ENCODE measurements around the gene BCL3.
A peak's percentile ranks its signal among the peaks of the same experiment; 100 is the strongest.

The BCL3 gene

GRCh38 chr19:44741841-44742329 lies 6.6 kb upstream of the BCL3 start:
- no peak for TF ChIP-seq CTCF (IDR thresholded peaks at IDR 0.05; ENCODE audit: low read depth, low read length, missing control alignments)
- DNase-seq (ENCODE audit: extremely low read depth, low read depth) = peak; percentile 99
- H3K4me3 ChIP-seq (replicated peaks; ENCODE audit: low read depth, low read length) = no peak overlapping the region

- H3K4me3 ChIP-seq (replicated peaks; ENCODE audit: low read depth, low read length) = no peak overlapping the region
- no peak for DNase-seq (ENCODE audit: extremely low read depth, low read depth)
- TF ChIP-seq CTCF (IDR thresholded peaks at IDR 0.05; ENCODE audit: low read depth, low read length, missing control alignments) = no peak
These were observed 6.0 kb upstream of the BCL3 start for GRCh38 chr19:44742330-44743061.

GRCh38 chr19:44744871-44745332 lies 3.6 kb upstream of the BCL3 start:
- no peak for TF ChIP-seq CTCF (IDR thresholded peaks at IDR 0.05; ENCODE audit: low read depth, low read length, missing control alignments)
- no peak overlapping the region for H3K4me3 ChIP-seq (replicated peaks; ENCODE audit: low read depth, low read length)
- no peak for DNase-seq (ENCODE audit: extremely low read depth, low read depth)

- TF ChIP-seq CTCF (IDR thresholded peaks at IDR 0.05; ENCODE audit: low read depth, low read length, missing control alignments) = no peak
- H3K4me3 ChIP-seq (replicated peaks; ENCODE audit: low read depth, low read length) = no peak overlapping the region
- DNase-seq (ENCODE audit: extremely low read depth, low read depth) = no peak
These were observed 3.1 kb upstream of the BCL3 start for GRCh38 chr19:44745341-44745831.

- TF ChIP-seq CTCF (IDR thresholded peaks at IDR 0.05; ENCODE audit: low read depth, low read length, missing control alignments) = no peak
- DNase-seq (ENCODE audit: extremely low read depth, low read depth) = no peak
- H3K4me3 ChIP-seq (replicated peaks; ENCODE audit: low read depth, low read length) = no peak overlapping the region
These were observed 2.5 kb upstream of the BCL3 start for GRCh38 chr19:44745887-44746600.

- TF ChIP-seq CTCF (IDR thresholded peaks at IDR 0.05; ENCODE audit: low read depth, low read length, missing control alignments) = no peak
- H3K4me3 ChIP-seq (replicated peaks; ENCODE audit: low read depth, low read length) = no peak overlapping the region
- DNase-seq (ENCODE audit: extremely low read depth, low read depth) = no peak
These were observed 1.9 kb upstream of the BCL3 start for GRCh38 chr19:44746616-44746945.

Measured in HFF-Myc (cell line).